22Rv1 (cell line): Measurements from ENCODE around the gene LRMDA.

Experiments used
- CTCF ChIP-seq: fragments of 450-650 bp; IDR thresholded peaks from 2 replicates; pipeline ENCODE4 v1.5.1; 2017; ENCODE audit warnings: mild to moderate bottlenecking
- ZFX ChIP-seq: fragments of 450-650 bp; IDR thresholded peaks from 2 replicates; pipeline ENCODE4 v1.6.1; 2017; ENCODE audit warnings: antibody characterized with exemption, borderline replicate concordance

GRCh38 chr10:75630746-75631145, 199.3 kb downstream of the LRMDA start:
- TF ChIP-seq CTCF: no peak
- TF ChIP-seq ZFX: no peak
